CD4-positive, alpha-beta T cell treated with Interleukin-4 for 4 hours (primary cell): ENCODE data around the gene CCDC148.
"Not testable (repeated sequence)": the region's sequence is repeated elsewhere in the genome, so short reads cannot be mapped to it uniquely, and the experiment has no call there.

Experiments
- DNase-seq: peaks from one replicate; pipeline ENCODE4 v3.0.0-alpha.2; 2020

The CCDC148 gene

DNA sequence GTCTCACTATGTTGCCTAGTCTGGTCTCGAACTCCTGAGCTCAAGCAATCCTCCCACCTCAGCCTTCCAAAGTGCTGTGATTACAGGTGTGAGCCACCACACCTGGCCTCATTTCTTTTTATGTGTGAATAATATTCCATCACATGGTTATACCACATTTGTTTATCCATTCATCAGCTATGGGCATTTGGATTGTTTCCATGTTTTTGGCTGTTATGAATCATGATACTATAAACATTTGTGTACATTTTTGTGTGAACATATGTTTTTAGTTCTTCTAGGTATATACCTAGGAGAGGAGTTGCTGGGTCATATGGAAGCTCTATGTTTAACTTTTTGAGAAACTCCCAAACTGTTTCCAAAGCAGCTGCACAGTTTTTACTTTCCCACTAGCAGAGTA, 24.6 kb upstream of the CCDC148 start:
- DNase-seq: no peak

DNA sequence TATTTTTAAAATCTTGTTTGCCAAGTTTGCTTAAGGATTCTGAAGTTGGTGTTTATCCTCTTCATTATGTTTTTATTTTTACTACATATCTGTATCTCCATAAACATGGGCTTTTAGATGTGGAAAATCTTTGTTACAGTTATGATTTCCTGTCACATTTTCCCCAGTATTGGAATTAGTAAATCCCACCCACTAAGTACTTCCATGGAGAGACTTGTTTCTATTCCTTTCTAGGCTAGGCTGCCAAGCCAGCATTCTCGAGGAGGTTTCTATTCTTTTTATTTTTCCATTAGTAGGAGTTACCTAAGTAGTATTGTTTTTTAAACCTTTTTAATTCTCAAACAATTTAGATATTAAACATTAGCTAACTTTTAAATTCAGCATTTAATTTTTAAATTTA, 22.3 kb upstream of the CCDC148 start:
- no peak for DNase-seq

DNA sequence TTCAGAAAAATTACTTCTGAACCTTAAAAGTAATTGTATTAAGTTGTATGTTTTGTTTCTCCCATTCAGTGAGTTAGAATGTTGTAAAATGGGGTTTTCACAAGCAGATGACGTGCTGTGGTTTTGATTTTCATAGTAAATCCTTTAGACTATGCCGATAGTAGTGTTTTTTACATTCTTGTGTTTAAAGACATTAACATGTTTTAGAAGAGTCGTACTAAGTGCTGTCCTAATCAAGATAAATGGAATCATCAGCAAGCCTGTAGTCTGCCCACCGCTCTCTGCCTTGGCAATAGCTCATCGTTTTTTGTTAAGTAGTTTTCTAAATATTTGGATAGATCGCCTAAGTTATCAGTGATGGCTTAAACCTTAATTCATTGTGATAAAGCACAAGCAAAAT, 21.7 kb upstream of the CCDC148 start:
- no peak for DNase-seq

DNA sequence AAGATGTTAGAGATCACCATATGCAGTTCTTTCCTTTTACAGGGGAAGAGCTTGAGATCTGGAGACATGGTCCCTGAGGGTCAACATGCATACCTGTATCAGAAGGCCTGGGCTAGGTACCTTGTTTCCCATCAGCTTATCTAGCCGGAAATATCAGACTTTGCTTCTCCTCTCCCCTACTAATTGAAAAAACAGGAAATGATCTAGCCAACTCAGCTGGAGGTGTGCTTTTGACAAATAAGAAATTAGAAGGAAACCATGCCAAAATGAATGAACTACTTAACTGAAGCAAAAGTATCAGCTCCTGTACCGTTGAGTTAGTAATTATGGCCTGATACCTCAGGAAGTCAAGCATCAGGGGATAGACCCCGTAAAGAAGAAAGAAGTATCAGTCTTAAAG, 20.6 kb upstream of the CCDC148 start:
- peak; percentile 28 for DNase-seq

DNA sequence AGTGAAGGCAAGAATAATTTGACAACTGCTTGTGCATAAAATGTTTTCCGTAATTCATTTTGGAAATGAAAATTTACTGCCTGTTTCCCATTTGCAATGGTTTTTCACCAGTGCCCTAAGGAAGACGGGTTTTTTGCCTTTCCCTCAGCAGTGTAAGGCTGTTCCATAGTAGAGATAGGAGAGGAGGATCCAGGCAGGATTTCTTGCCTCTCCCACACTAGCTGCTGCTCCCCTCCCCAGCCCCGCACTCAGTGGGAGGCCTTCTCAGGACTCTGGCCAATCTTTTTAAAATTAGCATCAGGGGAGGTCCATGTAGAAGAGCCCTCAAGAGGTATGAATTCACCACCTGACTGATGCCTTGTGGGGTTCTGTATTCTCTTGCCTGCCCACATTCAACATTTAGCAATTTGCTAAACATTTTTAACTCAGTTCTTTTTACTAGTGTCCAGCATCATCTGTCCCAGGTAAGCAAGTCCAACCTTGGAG, 18.0 kb upstream of the CCDC148 start:
- not testable (repeated sequence) for DNase-seq

DNA sequence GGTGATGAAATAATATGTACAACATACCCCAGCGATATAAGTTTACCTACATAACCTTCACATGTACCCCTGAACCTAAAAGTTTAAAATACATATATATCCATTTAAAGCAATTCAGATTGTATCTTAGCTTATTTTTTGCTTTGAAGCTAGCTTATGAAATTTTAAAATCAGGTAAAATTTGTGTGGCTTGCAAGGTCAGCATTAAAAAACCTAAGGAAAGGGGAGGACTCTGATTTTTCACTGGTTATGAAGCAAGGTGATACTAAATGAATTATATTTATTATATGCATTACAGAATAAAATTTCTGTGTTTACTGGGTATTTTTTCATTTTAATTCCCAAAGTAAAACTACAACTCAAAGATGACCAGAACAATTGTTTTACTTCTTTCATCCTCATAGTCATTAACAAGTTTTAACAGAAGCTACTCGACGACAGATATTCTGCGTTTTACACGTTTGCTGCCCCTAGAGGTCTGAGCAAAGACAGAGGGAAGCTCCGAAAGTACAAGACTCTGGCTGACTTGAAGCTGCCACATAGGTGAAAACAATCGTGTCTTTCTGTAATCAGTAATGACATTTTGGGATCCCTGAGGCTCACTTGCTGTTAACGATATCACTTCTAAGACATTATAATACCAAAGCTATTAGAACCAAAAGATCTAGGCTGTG, 17.3 kb upstream of the CCDC148 start:
- DNase-seq: no peak

DNA sequence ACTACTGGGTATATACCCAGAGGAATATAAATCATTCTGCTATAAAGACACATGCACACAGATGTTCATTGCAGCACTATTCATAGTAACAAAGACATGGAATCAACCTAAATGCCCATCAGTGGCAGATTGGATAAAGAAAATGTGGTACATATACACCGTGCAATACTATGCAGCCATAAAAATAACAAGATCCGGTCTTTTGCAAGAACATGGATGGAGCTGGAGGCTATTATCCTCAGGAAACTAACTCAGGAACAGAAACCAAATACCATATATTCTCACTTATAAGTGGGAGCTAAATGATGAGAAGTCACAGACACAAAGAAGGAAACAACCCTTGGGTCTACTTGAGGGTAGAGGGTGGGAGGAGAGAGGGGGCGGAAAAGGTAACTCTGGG, 16.7 kb upstream of the CCDC148 start:
- DNase-seq: not testable (repeated sequence)

DNA sequence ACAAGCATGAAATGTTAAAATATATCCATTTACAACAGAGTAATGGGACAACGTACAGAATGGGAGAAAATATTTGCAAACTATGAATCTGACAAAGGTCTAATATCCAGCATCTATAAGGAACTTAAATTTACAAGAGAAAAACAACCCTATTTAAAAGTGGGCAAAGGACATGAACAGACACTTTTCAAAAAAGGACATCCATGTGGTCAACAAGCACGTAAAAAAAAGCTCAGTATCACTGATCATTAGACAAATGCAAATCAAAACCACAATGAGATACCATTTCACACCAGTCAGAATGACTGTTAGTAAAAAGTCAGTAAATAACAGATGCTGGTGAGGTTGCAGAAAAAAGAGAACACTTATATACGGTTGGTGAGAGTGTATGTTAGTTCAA, 16.3 kb upstream of the CCDC148 start:
- not testable (repeated sequence) for DNase-seq

DNA sequence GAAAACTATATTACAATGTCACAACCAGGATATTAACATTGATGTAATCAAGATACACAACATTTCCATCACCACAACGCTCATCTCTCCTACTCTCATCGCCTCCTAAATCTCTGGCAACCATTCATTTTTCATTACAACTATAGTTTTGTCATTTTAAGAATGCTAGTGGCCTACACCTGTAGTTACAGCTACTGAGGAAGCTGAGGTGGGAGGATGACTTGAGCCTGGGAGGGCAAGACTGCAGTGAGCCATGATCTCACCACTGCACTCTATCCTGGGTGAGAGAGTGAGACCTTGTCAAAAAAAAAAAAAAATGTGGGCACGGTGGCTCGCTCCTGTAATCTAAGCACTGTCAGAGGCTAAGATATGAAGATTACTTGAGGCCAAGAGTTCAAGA, 10.7 kb upstream of the CCDC148 start:
- DNase-seq: no peak

DNA sequence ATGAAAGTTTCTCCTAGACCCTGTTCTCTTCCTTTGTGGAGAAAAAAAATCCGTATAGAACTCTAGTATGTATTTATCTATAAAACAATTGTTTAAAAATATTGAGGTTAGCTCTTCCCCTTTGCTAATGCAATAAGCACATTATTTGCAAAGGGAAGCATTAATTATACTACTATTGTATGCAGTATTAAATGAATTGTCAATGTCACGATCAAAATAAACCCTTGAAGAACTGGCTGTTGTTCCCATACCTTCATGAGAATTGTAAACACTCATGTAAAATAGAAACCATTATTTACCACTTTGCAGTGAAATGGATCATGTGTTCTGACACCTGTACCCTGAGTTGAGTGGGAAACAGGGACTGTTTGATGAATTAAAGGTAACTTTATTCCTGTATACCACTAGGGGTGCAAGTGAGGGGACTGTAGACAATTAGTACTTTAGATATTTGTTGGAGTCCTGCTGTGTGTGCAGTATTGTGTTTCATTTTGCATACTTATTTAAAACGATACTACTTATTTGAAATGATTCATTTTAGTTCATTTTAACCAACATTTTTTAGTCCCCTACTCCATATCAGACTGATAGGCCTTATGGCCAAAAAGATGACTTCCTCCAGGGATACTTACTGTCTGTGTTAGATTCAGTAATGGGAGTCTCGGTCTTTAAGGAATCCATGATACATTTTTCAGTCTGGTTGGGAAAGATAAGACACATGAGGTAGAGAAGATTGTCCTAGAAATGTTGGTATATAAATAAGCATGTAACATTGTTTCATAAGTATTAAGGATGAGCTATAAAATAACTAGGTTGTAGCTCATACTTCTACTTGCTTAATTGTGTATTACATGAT, 8.1 kb upstream of the CCDC148 start:
- DNase-seq: peak; percentile 49

DNA sequence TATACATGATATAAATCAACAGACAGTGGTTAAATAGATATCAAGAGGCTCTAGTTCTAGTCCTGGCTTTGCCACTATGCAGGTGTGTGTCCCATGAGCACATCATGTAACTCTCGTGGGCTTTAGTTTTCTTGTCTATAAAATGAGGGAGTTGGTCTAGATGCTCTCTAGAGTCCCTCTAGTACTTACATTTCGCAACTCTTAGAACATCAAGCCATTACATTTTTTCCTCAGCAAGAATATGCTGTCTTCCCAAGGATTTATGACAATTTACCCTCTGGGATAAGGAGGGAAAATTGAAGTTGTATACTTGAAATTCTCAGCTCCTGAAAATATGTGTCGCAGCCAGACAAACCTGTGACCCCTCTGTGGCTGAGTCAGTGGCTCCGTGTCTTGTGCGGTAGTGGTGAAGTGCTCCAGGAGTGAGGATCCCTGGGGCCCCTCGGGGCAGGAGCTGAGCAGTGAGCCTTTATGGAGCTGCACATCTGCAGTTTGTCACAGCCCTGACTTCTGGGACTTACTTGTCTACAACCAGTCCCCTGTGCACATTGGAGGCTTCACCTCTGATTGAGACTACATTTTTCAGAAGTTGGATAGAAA, 7.0 kb upstream of the CCDC148 start:
- DNase-seq: no peak

DNA sequence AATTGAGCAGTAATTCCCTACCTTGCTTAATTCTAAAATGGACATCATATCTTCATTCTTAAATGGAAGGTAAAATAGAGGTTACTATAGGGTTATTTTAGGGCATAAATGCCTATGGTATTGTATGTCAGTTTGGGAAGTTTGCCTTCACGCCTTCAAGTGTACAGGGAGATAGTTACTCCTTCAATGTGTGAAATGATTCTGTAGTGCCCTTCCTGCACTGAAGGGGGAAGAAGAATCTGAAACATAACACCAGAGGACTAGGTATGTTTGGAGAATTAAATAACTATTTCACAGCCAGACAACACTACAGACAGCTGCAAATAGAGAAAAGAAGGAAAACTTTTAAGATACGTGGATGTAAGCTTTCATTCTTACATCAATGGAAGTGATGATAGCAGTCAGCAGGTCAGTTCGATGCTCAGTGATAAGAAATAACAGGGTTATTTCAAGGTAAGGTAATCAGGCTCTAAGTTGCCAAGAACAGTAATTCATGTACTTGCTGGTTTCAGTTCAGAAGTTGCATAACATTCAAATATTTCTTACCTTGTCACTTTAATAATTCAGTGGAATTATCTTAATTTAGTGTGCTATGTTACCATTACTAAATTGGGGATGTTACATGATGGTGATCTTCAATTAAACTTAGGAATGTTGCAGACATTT, 4.2 kb upstream of the CCDC148 start:
- no peak for DNase-seq

DNA sequence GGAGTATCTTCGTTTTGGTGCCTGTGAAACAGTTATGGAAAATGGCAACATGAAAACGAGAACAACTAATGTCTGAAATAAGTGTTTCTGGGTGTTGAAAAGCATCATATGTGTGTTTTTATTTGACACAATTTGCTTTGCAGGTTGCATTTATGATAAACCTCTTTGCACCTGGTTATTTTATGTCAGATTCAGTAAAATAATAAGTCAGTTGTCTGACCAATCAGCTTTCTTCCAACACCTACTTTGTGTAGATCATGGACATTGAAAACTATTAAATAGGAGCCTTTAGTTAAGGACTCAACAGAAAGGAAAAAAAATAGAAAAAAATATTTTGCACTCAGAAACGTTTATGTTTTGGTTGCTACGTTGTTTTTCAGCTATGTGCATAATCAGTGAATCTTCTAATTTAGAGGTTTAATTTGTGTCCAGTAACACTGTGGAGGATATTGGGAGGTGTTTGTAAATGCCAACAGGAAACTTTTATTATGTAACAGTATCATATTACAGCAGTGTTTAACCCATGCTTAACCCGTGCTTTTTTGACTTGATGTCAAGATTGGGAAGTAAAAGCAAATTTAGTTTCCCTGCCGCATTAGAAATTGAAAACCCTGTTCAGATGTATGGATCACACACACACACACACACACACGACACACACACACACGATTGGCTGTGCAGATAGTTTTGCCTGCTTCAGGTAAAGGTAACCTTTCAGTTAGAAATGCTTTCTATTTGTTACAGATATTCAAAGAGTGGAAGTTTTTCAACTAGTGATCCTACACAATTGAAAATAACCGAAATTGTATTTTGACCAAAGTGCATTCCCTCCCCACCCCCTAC, 2.8 kb upstream of the CCDC148 start:
- DNase-seq: no peak

DNA sequence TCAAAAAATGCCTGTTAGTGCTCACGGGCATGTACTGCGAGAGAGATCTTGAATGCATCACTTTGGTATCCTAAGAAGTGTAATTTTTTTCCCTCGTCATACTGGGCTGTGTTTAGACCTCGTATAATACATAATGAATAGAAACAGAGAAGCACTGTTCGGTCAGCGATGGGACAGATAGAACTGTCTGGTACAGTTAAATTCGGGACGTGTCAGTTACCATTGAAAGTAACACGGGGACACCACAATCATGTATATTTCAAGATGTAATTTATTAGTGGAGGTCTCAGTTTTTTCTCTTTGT, 2.0 kb upstream of the CCDC148 start:
- no peak for DNase-seq

DNA sequence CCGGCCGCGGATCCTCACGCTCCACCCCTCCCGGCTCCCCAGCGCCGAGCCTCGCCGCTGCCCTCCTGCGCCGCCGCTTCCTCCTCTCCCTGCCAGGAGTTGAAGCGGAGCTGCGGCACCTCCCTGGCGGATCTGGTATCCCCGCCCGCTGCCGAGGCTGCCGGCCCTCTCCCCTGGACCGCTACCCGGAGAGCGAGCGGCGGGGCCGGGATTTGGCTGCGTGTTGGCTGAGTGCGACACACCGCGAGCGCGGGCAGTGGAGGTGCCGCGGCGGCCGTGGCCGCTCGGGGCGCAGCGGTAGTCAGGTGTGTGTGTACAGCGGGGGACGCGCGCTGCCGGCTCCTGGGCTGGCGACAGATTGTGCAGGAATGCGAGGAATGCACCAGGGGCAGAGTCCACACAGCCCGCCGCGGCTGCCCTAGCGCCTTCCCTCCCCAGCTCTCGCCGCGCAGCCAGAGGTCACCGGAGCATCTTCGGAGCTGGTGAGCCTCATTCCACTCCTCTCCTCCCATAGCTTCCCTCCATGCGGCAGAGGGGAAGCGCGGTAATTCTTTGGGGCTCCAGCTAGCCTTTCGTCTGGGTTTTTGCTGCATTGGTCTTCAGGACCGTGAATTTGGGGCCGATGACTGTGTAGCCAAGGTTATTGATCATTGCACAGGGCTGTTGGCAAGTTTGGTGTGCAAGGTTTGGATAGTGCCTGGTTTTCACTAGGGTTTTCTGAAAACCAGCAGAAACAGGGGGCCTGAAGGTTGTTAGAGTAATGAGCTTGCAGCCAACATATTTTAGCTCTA, 1.5 kb upstream of the CCDC148 start:
- peak; percentile 50 for DNase-seq

DNA sequence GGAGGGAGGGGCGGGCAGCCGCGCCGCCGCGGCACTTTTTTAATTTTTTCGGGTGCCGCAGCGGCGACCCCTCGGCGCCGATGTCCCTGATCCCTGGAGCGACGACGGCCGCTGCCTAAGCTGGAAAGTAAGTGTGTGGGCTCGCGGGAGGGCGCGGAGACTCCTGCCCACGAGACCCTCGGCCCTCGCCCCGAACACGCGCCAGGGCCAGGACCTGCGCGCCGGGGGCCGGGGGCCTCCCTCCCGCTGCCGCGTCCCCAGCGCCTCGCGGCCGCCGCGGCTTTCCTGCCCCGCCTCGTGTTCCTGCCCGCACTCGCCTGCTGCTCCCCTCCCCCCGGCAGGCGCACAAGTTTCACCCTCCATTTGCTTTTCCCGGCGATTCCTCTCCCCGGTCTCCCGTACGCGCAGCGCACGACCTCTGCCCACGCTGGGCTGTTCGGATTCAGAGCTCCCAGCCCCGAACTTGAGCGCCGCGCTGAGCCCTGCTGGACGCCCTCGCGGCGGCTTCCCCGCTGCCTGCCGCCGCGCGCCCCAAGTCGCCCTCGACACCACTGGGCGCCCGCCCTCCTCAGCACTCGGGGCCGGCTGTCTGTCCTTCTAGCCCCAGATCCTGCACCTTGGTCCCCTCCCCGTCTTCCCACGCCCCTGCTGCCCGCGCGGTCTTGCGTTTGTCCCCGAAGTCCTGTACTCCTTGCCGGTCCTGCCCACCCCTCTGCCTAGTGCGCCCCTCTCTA, 706 bp upstream of the CCDC148 start:
- DNase-seq: peak; percentile 30

DNA sequence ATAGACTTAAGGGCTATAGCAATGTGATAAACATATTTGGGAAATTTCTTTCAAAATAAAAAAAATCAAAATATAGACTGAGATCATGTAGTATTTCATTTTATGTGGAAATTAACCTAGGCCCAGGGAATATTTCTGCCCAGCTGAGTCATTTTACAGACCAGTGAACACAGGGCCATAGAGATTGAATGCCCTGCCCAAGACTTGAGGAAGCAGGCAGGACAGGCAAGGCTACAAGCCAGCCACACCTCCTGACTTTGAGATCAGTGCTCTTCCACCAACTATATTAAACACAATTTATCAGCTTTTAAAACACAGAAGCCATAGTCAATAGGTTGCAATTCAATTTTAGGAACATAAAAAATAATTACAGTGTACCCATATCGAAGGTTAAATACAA, 12.9 kb downstream of the CCDC148 start:
- no peak for DNase-seq

DNA sequence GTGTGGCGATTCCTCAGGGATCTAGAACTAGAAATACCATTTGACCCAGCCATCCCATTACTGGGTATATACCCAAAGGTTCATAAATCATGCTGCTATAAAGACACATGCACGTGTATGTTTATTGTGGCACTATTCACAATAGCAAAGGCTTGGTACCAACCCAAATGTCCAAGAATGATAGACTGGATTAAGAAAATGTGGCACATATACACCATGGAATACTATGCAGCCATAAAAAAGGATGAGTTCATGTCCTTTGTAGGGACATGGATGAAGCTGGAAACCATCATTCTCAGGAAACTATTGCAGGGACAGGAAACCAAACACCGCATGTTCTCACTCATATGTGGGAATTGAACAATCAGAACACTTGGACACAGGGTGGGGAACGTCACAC, 17.5 kb downstream of the CCDC148 start:
- DNase-seq: not testable (repeated sequence)

DNA sequence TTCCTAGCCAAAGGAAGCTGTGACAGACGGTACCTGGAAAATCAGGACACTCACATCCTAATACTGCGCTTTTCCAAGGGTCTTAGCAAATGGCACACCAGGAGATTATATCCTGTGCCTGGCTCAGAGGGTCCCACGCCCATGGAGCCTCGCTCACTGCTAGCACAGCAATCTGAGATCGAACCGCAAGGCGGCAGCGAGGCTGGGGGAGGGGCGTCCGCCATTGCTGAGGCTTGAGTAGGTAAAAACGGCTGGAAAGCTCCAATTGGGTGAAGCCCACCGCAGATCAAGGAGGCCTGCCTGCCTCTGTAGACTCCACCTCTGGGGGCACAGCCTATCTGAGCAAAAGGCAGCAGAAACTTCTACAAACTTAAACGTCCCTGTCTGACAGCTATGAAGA, 22.8 kb downstream of the CCDC148 start:
- DNase-seq: not testable (repeated sequence)

DNA sequence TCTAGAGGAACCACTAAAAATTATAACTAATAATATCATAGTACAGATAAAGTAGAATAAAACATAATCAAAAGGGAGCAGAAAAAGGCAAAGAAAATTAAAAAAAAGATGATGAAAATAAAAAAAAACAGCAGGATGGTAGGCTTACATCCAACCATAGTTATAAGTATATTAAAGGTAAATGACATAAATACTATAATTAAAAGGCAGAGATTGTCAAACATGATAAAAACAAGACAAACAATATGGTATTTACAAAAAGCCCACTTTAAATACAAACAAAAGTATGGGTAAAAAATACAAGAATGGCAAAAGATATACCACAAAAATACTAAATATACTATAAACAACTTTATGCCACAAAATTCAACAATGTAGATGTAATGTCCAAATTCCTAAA, 24.4 kb downstream of the CCDC148 start:
- no peak for DNase-seq

DNA sequence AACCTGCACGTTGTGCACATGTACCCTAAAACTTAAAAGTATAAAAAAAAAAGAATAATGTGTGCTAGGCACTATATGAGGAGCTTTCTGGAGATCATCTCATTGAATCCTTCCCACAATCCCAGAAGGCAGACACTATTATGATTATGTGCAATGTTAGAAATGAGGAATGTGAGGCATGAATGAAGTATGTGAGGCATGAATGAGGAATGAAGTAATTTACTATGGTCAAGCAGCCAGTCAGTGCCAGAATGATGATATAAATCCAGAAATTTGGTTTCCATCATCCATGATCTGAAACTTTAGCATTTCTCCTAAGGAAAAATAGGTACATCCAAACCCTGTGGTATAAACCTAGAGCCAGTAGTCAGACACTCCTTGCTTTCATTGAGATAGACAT, 42.0 kb downstream of the CCDC148 start:
- DNase-seq: no peak
